Fibroblast of skin of right biceps (primary cell): ENCODE results near the gene CDK17.

ENCODE experiments used
- DNase-seq: peaks from one replicate; pipeline ENCODE4 v3.0.0-alpha.2; 2013

CDK17 gene

DNA sequence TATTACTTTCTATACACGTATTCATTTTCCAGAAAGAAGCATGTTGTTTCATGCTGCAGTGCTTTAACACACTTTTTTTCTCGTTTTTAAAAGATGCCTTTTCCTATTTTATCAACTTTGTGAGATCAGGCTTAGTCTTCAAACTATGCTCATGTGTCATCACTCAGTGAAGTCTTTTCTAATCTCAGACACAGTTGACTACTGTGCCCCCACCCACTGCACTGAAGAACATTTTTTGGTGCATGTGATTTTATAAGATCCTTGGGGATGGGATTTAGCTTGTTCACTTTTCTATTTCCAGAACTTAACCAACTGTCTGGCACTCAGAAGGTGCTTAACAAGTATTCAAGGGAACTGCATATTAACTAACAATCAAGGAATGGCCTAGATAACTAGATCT, 85.5 kb downstream of the CDK17 start:
- DNase-seq, result peak; percentile 5

GRCh38 chr12:96313606-96314005, 86.6 kb downstream of the CDK17 start:
- no peak for DNase-seq

DNA sequence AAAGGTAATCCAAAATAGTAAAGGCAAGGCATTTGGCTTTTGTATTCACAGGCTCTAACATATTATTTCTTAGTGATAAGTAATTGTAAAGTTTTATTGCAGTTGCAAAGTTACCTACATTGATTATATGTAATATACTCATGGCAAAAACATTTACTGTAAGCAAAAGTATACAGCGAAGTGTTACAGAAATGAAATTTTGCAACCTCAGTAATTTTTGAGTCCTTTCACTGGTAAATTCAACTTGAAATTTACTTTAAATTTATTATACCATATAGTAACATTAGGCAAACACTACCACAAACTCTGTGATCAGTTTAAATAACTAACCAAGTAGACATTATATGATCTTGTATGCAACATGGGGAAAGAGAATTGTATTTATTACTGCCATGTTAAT, 89.0 kb downstream of the CDK17 start:
- no peak for DNase-seq

- no peak for DNase-seq
These were observed 90.2 kb downstream of the CDK17 start for GRCh38 chr12:96310067-96310466.

- no peak for DNase-seq
These were observed 91.4 kb downstream of the CDK17 start for GRCh38 chr12:96308881-96309280.

DNA sequence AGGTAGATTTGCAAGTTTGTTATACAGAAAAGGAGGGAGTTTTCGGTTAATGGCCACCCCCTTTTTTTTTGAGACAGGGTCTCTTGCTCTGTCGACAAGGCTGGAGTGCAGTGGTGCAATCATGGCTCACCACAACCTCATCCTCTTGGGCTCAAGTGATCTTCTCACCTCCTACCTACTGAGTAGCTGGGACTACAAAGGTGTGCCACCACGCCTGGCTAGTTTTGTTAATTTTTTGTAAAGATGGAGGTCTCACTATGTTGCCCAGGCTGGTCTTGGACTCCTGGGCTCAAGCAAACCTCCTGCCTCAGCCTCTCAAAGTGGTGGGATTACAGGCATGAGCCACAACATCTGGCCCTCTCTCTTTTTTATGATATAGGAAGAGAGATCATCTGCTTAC, 94.6 kb downstream of the CDK17 start:
- no peak for DNase-seq

GRCh38 chr12:96303653-96304052, 96.6 kb downstream of the CDK17 start:
- no peak for DNase-seq

GRCh38 chr12:96302687-96303310, 97.4 kb downstream of the CDK17 start:
- no peak for DNase-seq

DNA sequence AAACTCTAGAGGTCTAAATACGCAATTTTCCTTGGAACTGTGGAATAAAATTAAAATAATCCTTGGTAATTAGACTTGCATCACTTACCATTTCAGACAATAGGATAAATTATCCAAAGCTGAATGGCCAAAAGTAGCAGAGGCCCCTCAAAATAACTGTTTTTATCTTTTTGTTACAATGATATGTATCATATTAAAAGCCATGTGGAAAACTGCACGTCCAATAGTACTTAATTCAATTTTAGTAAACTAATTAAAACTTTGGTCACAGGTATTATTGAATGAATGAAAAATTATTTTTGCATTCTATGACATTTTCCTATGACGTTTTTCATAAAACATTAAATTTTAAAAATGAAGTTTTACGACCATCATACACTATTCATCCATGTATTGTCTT, 98.5 kb downstream of the CDK17 start:
- DNase-seq, result no peak

DNA sequence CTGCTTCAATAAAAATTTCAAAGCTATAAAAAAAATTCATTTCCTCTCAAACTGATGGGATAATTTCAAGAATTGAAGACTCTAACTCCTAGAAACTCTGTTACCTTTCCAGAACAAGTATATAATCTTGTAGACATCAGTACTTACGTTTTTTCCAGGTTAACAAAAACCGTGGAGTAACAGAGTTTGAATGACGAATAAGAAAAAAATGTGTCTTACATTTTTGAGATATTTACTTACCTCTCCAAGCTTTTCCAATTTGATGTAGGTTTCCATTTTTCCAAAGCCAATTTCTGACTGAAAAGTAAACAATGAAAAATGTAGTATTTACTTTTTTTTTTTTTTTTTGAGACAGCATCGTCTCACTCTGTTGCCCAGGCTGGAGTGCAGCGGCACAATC, 100.2 kb downstream of the CDK17 start:
- no peak for DNase-seq

- no peak for DNase-seq
These were observed 102.7 kb downstream of the CDK17 start for GRCh38 chr12:96297504-96297903.

DNA sequence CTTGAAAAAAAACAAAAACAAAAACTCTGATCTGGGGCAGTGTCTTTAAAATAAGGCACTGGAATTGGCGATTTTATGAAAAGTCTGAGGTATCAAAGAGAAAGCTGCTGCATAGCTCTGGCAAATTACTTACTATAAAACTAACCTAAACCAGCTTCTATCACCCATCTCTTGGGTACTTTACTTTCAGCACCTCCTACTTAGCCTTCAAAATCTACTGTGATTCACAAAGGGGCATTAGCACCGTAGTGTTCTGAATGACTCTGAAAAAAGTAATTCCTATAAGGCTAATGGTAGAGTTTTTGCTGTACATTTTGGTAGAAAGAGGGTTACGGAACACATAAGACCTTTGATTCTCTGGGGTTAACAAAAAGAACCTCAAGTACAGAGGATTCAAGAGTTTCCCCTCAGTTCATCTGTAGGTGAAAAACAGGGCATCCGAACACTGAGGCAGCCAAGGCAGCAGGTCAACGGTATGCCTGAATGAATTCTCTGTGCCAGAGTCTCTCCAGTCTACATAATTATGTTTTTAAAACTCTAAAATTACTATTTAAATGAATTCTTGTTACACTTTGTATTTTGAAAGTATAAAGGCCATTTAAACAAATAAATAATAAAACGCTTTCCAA, 104.6 kb downstream of the CDK17 start:
- no peak for DNase-seq

- peak; percentile 53 for DNase-seq
These were observed 105.4 kb downstream of the CDK17 start for GRCh38 chr12:96294831-96295230.

- DNase-seq, result no peak
These were observed 107.1 kb downstream of the CDK17 start for GRCh38 chr12:96293093-96293492.

DNA sequence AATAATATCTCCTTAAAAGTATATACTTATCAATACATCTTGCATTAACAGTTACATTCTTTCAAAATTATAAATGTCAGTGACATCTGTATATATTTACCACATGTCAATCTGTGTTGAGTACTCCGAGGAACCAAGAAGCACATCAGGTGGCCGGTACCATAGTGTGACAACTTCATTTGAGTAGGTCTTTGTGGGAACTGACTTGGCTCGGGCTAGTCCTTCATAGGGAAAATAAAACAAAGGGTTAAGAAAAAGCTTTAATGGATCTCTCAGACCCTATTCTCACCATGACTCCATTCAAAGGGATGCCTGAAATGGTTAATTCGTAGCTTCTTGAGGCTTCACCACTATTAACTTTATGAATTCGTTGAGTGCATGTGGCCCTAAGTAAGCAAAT, 111.2 kb downstream of the CDK17 start:
- DNase-seq, result no peak

DNA sequence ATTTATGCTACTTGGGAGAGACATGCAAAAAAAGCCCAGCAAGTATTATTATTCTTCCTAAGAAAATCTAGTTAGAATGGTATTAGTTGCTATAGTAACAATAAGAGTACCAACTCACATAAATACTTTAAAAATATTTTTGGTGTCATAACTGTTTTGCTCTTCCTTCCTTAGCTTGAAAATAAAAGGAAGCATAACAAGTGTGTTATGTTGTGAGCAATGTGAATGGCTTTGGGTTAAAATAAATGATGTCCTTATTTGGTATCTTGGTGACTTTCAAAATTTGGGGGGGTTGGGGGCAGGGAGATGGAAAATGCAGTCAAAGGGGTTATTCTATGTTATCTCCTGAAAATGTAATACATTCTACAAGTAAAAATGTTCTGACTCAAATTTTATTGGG, 115.1 kb downstream of the CDK17 start:
- no peak for DNase-seq

DNA sequence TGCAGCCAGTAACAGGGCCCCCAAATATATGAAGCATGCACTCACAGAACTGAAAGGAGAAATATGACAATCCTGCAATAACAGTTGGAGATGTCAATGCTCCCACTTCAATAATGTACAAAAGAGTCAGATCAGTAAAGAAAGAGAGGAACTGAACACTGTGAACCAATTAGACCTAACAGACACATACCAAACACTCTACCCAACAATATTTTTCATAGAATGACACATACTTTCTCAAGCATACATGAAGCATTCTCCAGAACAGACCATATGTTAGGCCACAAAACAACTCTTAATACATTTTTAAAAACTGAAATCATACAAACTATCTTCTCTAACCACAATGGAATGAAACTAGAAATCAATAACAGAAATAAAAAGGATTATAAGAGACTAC, 125.9 kb downstream of the CDK17 start:
- peak; percentile 85 for DNase-seq

DNA sequence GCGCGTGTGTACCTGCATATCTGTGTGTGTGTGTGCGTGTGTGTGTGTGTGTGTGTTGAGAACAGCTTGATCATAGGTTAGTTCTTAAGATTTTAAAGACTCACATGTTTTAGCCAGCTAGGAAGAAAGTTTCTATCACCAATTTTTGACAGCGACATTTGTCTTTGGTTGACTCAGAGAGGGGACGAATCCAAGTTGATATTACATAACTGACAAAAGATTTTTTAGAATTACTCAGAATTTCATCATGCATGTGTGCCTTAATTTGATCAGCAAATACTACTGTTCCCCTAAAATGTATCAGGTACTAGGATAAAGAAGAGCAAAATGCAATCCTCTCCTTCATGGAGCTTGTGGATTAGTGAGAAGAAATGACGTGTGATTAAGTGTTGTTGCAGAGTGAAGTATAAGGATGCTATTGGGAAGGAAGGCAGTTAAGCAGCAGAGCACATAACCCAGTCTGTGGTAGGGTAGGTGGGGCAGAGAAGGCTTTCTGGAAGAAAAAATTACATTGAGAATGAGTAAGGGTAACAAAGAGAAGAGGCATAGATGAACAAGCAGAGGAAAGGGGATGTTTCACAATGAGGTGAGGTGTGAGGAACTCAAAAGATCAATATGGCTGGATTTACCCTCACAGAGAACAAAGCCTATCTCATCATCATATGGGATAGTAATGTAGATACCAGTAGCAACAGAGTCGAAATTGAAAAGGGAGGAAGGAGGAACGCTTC, 128.6 kb downstream of the CDK17 start:
- peak; percentile 65 for DNase-seq

DNA sequence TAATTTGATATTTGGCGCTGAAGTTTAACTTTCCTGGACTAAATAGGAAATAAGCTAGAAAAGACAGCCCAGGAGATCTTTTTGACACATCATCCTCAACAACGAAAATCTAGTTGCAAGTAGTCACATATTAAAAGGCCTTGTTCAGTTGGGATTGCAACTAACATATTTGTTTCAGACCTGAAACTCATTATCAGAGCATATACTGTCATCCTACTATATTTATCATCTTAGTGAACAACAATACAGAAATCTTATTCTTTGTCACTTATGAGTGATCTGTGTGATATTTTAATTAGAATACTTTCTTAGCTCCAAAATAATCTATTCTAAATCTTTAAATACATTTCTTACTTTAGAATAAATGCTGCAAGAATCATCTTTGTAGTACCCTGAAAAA, 134.0 kb downstream of the CDK17 start:
- no peak for DNase-seq

DNA sequence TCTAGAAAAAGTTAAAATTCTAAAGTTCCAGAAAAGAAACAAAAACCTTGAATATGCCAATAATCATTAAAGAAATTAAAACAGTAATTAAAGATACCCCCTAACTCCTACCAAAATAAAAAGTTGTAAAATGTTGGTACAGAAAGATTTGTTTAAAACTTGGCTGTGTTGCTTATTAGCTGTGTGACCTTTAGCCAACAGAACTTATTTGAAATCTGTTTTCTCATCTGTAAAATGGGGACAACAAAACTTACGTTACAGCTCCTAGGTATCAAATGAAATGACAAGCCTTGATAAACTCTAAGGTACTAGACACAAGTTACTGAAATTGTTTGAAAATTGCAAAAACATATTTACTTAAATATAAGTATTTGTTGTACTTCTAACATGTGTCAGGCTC, 134.4 kb downstream of the CDK17 start:
- DNase-seq, result no peak

DNA sequence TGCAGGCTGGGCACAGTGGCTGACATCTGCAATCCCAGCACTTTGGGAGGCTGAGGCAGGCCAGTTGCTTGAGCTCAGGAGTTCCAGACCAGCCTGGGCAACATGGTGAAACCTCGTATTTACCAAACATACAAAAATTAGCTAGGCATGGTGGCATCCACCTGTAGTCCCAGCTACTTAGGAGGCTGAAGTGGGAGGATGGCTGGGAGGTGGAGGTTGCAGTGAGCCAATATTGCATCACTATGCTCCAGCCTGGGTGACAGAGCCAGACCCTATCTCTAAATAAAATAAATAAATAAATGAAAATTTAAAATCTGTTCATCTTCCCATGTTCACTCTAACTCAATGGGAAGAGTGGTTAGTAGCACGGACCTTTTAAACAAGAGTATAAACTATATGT, 134.8 kb downstream of the CDK17 start:
- DNase-seq, result no peak

GRCh38 chr12:96263449-96263902, 136.8 kb downstream of the CDK17 start:
- no peak for DNase-seq

GRCh38 chr12:96261557-96261956, 138.7 kb downstream of the CDK17 start:
- peak; percentile 12 for DNase-seq

GRCh38 chr12:96260644-96261043, 139.6 kb downstream of the CDK17 start:
- DNase-seq, result no peak
